GM12872 (cell line): Measurements from ENCODE around the gene AKR7A3.

Experiments
- TF ChIP-seq, protein P1 (sequence below): IDR thresholded peaks from 3 replicates; pipeline ENCODE4 v1.5.1; 2011; ENCODE audit warnings: low read depth, mild to moderate bottlenecking, low read length, moderate library complexity; ENCODE audit not compliant: insufficient read depth

AKR7A3 gene

GRCh38 chr1:19273106-19273843 lies 15.3 kb downstream of the AKR7A3 start:
- TF ChIP-seq, protein P1, sequence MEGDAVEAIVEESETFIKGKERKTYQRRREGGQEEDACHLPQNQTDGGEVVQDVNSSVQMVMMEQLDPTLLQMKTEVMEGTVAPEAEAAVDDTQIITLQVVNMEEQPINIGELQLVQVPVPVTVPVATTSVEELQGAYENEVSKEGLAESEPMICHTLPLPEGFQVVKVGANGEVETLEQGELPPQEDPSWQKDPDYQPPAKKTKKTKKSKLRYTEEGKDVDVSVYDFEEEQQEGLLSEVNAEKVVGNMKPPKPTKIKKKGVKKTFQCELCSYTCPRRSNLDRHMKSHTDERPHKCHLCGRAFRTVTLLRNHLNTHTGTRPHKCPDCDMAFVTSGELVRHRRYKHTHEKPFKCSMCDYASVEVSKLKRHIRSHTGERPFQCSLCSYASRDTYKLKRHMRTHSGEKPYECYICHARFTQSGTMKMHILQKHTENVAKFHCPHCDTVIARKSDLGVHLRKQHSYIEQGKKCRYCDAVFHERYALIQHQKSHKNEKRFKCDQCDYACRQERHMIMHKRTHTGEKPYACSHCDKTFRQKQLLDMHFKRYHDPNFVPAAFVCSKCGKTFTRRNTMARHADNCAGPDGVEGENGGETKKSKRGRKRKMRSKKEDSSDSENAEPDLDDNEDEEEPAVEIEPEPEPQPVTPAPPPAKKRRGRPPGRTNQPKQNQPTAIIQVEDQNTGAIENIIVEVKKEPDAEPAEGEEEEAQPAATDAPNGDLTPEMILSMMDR, result no peak

DNA sequence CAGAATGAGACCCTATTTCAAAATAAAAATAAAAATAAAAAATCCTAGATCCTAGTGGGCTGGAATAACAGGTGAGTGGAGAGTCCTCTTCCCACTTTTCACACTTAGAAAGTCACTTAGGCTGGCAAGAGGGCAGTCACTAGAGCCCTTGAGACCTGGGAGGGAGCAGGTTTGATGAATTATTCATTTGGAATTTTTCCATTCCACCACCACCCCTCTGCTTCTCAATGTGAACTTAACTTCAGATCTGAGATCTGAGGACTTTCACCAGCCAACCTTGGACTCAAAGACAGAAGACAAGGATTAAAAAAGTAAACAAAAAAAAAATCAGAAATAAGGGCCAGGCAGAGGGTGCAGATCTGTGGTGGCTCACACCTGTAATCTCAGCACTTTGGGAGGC lies 16.5 kb downstream of the AKR7A3 start:
- TF ChIP-seq, protein P1, result no peak

DNA sequence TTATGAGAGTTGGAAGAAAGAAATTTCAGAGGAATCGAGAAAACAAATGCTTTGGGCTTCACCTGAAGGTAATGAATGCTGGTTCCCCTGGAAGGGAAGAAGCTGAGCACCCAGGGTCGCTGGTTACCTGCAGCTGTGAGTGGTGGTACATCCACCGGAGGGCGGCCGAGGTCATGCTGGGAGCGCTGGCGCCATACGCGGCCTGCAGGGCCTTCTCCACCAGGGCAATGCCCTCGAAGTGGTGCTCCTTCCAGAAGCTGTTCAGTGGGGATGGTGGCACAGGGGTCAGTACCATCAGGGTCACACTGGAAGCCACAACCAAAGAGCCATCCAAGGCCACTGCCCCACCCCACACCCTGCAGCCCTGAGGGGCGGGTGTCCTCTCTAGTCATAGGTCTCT lies 20.1 kb downstream of the AKR7A3 start:
- TF ChIP-seq, protein P1, result no peak

DNA sequence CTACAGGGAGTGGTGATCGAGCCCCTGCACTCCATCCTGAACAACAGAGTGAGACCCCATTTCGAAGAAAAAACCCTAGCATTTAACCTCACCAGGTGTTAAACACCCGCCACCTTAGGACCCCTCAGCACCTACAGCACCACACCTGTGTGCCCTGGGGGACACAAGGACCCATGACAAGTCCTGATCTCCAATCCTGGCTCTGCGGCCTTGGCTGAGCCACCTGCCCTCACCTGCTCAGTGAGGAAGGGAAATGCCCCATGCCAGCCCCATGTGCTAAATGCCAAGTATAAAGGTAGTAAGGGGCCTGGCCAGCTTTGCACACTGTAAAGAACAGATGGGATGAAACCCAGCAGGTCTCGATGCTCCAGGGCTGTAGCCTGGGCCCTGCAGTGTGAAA lies 25.8 kb downstream of the AKR7A3 start:
- TF ChIP-seq, protein P1, result no peak

GRCh38 chr1:19262047-19262446 lies 26.5 kb downstream of the AKR7A3 start:
- TF ChIP-seq, protein P1, result no peak

- TF ChIP-seq, protein P1, result no peak
Measured at GRCh38 chr1:19260211-19261138, 28.1 kb downstream of the AKR7A3 start.

GRCh38 chr1:19258353-19258752 lies 30.2 kb downstream of the AKR7A3 start:
- TF ChIP-seq, protein P1, result no peak
